Activated CD4-positive, alpha-beta T cell treated with anti-CD3 and anti-CD28 coated beads for 1 hour (primary cell): Measurements from ENCODE around the gene CPAMD8.
"Not testable (repeated sequence)": the region's sequence is repeated elsewhere in the genome, so short reads cannot be mapped to it uniquely, and the experiment has no call there.

Experiments used
- DNase-seq: peaks from one replicate; pipeline ENCODE4 v3.0.0-alpha.2; 2020

Gene CPAMD8

DNA sequence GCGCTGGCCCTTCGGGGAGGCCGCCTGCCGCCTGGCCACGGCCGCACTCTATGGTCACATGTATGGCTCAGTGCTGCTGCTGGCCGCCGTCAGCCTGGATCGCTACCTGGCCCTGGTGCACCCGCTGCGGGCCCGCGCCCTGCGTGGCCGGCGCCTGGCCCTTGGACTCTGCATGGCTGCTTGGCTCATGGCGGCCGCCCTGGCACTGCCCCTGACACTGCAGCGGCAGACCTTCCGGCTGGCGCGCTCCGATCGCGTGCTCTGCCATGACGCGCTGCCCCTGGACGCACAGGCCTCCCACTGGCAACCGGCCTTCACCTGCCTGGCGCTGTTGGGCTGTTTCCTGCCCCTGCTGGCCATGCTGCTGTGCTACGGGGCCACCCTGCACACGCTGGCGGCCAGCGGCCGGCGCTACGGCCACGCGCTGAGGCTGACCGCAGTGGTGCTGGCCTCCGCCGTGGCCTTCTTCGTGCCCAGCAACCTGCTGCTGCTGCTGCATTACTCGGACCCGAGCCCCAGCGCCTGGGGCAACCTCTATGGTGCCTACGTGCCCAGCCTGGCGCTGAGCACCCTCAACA lies 136.6 kb downstream of the CPAMD8 start:
- DNase-seq, result no peak

- no peak for DNase-seq
These were observed 137.2 kb downstream of the CPAMD8 start for GRCh38 chr19:16889366-16889882.

DNA sequence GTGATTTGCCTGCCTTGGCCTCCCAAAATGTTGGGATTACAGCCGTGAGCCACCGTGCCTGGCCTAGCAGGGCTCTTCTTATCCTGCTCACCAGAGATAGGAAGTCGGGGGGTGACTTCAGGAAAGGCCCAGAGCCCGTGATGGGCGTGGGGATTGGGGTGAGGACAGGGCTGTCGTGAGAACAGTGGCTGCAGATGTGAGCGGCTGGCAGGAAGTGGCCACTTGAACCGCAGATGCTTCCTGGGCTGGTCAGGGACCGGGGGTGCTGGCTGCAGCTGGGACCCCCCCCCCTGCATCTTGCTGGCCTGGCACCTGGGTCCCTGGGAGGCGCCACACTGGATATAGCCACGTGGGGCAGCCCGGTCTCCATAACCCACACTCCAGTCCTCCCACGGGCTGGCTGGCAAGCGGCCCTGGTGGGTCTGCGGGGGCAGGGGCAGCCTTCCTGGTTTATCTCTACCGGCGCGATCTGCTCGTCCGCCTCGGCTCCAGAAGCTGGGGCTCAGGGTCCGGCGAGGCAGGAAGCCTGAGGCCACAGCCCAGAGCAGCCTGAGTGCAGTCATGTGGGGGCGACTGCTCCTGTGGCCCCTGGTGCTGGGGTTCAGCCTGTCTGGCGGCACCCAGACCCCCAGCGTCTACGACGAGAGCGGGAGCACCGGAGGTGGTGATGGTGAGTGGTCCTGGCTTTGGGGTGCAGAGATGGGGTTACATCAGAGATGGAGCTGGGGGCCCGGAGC lies 137.8 kb downstream of the CPAMD8 start, which contains the start of gene F2RL3:
F2RL3 (plus strand) TSS at position 371 of the 737 bp plus-strand sequence; CDS start at position 562, 191 bp downstream.
- DNase-seq, result no peak

- DNase-seq, result no peak
These were observed 139.0 kb downstream of the CPAMD8 start for GRCh38 chr19:16887353-16888265.

DNA sequence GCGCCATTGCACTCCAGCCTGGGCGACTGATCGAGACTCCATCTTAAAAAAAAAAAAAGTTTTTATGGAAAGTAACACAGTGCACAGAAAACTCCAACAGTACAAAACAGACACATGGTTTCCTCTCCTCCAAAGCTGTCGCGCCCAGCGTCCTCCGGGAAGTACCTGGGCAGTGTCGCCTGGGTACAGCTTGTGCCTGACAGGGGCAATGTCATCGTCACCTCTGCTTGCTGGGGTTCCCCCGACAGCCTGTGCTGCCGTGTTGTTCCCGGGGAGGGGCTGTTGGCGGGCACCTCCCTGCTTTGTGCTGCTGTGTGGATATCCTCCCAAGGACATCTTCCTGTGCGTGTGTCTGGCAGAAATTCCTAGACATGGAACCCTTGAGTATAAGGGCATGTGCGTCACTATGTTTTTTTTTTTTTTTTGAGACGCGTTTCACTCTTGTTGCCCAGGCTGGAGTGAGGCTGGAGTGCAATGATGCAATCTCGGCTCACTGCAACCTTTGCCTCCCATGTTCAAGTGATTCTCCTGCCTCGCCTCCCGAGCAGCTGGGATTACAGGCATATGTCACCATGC lies 140.2 kb downstream of the CPAMD8 start:
- no peak for DNase-seq

DNA sequence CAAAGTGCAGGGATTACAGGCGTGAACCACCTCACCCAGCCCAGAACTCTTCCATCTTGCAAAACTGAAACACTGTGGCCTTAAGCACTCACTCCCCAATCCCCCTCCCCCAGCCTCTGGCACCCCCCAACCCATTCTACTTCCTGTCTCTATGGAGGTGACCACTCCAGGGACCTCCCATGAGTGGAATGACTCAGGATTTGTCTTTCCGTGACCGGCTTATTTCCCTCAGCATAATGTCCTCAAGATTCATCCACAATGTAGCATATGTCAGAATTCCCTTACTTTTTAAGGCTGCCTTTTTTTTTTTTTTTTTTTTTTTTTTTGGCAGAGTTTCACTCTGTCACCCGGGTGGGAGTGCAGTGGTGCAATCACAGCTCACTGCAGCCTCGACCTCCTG lies 141.4 kb downstream of the CPAMD8 start:
- no peak for DNase-seq

GRCh38 chr19:16883522-16883921 lies 143.1 kb downstream of the CPAMD8 start:
- DNase-seq, result no peak

DNA sequence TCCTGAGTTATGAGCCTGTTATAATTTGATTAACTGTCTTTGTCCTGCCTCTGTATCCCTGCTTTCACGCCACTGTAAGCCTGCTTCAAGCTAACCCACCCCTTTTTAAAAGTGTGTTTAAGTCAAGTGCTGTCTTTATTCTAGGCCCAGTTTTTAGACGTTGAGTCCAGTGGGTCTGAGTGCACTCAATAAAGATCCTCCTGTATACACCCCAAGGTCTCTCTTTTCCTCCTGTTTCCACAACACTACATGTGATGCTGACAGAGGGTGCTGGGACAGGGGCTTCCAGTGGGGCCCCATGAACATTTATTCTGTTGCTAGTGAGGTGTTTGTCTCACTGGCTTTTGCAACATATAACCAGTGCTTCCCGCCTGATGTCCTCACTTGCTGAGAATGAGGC lies 144.5 kb downstream of the CPAMD8 start:
- no peak for DNase-seq

DNA sequence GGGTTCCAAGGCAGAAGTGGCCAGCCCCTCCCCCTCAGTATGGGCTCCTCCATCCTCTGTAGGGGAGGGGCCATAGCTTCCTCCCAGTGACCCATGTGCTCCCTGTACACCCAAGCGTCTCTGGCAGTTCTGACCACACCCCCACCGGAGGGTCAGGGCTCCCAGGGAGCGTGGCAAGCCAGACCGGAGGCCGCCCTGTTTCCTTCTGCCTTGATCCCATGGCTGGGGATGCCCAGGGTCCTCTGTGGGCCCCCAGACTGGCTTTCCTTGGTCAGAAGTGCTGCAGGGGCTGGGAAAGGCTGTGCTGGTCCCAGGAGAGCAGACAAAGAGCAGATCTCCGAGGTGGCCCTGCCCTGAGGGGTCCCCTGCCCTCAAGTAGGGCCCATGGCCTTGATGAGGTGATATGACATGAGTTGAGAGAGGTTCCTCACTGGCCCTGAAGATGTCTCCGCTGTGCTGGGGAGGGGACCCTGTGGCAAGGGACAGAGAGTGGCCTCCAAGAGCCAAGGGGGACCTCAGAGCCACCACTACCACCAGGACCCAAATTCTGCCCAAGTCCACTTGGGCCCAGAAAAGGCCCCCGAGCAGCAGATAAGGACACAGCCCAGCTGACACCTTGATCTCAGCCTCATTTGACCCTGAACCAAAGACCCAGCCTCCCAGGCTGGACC lies 145.6 kb downstream of the CPAMD8 start:
- DNase-seq, result no peak

DNA sequence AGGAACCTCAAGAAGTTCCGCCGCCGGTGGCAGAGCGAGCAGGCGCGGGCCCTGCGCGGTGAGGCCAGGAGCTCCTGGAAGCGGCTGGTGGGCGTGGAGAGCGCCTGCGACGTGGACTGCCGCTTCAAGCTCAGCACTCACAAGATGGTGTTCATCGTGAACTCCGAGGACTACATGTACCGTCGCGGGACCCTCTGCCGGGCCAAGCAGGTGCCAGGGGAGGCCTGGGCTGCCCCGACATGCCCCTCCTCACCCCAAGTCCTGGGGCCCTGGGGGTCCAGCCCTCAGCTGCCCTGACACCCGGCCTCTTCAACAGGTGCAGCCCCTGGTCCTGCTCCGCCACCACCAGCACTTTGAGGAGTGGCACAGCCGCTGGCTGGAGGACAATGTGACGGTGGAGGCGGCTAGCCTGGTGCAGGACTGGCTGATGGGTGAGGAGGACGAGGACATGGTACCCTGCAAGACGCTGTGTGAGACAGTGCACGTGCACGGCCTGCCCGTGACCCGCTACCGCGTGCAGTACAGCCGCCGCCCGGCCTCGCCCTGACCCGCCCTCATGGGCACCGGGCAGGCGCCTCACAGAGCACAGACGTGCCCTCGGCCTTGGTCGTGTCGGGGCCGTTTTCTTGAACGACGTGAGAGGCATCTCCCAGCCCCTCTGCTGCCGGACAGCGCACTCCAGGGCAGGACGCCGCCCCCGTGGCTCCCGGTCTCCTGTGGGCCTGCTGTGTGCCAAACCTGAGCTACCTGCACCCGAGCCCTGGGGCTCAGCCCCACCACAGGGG lies 148.2 kb downstream of the CPAMD8 start:
- no peak for DNase-seq

GRCh38 chr19:16877581-16877980 lies 149.0 kb downstream of the CPAMD8 start:
- DNase-seq, result no peak

DNA sequence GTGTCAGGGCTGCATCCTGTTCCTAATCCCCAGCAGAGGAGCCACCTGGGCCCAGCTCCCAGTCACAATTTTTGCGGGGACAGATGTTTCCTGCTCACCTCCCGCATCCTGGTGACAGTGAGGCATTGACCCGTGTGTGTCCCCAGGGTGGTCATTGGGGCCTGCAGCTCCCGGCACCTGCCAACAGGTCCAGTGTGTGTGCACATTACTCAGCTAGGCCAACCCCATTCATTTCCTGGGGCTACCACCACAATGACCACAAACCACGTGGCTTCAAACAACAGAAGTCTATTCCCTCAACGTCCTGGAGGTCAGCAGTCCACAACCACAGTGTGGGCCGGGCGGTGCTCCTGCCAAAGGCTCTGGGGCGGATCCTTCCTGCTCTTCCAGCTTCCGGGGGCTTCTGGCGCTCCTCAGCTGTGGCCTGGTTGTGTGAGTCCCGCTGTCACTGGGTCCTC lies 149.7 kb downstream of the CPAMD8 start:
- no peak for DNase-seq

- no peak for DNase-seq
These were observed 150.7 kb downstream of the CPAMD8 start for GRCh38 chr19:16875584-16876555.

- DNase-seq, result not testable (repeated sequence)
These were observed 151.7 kb downstream of the CPAMD8 start for GRCh38 chr19:16874978-16875299.

GRCh38 chr19:16874250-16874977 lies 152.2 kb downstream of the CPAMD8 start:
- no peak for DNase-seq

DNA sequence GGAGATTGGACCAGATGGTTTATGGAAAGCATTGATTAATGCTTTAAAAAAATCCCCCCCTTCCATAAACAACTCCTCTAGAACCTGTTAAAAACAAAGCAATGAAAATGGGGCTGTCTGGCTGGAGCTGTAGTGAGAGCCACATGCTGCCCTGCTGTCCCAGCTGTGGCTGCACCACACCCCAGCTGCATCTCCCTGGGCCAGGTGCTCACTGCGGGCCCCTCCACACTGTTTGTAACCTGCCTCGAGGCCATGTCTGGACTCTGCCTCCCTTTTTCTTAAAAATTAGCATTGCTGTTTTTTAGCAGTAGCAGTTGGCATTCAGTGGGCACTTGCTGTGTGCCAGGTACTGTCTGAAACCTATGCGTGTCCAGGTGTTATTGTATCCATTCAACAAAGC lies 153.0 kb downstream of the CPAMD8 start:
- no peak for DNase-seq

GRCh38 chr19:16872728-16873127 lies 153.9 kb downstream of the CPAMD8 start:
- no peak for DNase-seq

DNA sequence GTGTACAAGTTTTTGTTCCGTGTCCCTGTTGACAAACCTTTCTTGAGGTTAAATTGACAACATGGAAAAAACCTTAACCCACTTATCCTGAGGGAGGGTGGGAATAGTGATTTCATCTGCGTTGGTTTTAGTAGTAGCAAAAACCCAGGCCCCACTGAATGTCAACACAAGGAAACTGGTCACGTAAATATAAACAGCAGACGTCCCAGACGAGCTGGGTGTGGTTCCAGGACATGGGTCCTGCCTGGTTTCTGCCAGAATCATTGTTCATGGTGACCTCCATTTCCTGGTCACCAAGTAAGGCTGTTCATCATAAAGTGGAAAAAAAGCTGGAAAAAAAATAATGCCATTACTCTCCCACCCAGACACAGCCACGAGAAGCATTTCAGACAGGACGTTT lies 154.7 kb downstream of the CPAMD8 start:
- DNase-seq, result no peak

DNA sequence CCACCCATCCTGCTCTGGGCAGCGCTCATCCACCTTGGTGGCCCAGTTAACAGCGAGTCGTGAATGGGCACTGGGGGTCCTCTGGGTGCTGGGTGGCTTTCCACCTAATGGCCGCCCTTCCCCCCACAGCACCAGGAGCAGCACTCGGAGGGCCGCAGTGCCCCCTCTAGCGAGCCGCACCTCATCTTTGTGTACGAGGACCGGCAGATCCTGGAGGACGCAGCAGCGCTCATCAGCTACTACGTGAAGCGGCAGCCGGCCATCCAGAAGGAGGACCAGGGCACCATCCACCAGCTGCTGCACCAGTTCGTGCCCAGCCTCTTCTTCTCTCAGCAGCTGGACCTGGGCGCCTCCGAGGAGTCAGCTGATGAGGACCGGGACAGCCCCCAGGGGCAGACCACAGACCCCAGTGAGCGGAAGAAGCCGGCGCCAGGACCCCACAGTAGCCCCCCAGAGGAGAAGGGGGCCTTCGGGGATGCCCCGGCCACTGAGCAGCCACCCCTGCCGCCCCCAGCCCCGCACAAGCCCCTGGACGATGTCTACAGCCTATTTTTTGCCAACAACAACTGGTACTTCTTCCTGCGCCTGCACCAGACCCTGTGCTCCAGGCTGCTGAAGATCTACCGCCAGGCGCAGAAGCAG lies 157.2 kb downstream of the CPAMD8 start:
- DNase-seq, result no peak
